T-helper 2 cell treated with Interferon-gamma antibody and Interleukin-4, amounts not matched to agents 100 ng/mL and 5 ng/mL, for 36 hours (primary cell): Measurements from ENCODE around the gene GHRHR. TPM values are rescaled to one million over a fixed set of nuclear protein-coding genes. Genes with fewer than 3 reads are reported as not detected.

Source experiments
- intact Hi-C: fragments of 100-400 bp; cut with micrococcal nuclease; formaldehyde crosslinking; loops from one replicate; pipeline ENCODE4 v1.15.1; 2023
- total RNA-seq: library from RNA; stranded (reverse); gene quantifications from 2 replicates; pipeline ENCODE4 v1.2.3, GENCODE V29; 2022

Gene GHRHR
- total RNA-seq, 1 donor from 2014 or later, result not detected

- intact Hi-C loops, result no loop called here
Measured at GRCh38 chr7:30968294-30968693, 4.5 kb downstream of the GHRHR start.

DNA sequence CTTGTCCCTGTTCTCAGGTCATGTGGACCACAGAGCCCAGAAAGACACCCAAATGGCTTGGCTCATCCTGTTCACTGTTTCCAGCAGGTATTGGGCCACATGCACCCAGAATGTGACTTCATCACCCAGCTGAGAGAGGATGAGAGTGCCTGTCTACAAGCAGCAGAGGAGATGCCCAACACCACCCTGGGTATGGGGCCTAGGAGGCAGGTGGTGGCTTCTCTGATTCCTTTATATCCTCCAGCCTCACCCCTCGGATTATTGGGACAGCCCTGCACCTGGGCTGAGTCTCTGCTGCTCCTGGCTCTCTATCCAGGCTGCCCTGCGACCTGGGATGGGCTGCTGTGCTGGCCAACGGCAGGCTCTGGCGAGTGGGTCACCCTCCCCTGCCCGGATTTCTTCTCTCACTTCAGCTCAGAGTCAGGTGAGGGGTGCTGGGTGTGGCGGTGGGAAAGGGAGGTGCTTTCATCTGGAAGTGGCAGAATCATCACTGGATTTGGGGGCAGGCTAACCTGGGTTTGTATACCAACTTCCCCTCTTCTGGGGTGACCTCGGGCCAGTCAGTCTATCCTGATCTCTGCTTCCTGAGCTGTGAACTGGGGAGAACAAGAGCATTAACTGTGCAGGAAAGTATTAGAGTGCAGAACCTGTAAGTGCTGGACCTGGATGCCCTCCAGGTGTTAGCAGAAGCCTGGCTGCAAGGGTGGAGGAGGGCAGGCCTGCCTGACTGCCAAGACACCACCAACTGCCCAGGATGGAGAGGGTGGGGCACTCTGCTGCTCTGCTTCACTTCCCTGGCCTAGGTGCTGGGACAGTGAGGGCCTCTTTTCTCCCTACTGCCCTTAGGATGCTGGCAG lies 5.2 kb downstream of the GHRHR start:
- intact Hi-C loops, result no loop called here

DNA sequence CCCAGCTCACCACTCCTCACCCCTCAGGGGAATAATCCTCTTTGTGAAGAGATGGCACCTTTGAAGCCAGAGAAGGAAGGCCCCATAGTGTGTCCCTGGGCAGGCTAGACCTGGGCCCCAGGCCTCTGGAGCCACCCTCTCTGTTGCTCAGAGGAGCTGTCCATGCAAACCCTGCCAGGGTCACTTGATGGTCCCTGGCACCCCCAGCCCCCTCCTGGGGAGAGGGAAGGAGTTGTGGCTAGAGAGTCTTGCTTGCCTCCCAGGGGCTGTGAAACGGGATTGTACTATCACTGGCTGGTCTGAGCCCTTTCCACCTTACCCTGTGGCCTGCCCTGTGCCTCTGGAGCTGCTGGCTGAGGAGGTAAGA lies 5.8 kb downstream of the GHRHR start:
- intact Hi-C loops, result no loop called here

- intact Hi-C loops, result no loop called here
Measured at GRCh38 chr7:30970074-30970473, 6.3 kb downstream of the GHRHR start.

GRCh38 chr7:30970594-30971094 lies 6.9 kb downstream of the GHRHR start:
- intact Hi-C loops, result no loop called here

- intact Hi-C loops, result no loop called here
Measured at GRCh38 chr7:30971440-30971839, 7.7 kb downstream of the GHRHR start.

- intact Hi-C loops, result no loop called here
Measured at GRCh38 chr7:30971840-30972563, 8.2 kb downstream of the GHRHR start.

- intact Hi-C loops, result no loop called here
Measured at GRCh38 chr7:30973292-30973691, 9.5 kb downstream of the GHRHR start.

DNA sequence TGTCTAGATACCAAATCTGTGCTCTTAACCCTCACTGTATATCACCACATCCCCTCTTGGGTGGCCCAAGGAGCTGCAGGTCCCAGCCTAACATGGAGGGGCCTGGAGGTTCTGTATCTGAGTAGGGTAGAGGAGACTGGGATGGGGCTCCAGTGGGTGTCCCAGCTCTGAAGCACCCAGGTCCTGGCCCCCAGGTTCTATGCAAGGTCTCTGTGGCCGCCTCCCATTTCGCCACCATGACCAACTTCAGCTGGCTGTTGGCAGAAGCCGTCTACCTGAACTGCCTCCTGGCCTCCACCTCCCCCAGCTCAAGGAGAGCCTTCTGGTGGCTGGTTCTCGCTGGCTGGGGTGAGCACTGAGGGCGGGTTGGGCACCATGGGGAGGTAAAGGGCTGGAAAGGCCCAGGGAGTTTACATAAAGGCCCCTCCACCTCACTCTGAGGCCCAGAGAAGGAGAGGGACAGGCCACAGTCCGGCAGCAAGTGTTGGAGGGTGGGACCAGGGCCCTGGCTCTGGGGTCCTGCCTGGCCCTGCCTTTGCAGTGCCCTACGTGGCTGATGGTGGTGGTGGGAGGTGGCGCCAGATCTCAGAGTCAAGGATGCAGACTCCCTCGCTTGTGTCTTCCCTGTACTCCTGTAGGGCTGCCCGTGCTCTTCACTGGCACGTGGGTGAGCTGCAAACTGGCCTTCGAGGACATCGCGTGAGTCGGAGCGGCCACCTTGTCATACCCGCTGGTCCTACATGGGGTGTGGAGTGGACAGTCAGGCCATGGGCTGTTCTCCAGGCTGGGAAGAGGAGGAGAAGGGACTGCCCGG lies 10.2 kb downstream of the GHRHR start:
- intact Hi-C loops, result loop anchor here (1.0 to 2.0 kb wide), 2 partner anchors 36 to 173 kb away; no protein-coding TSS in a partner anchor

- intact Hi-C loops, result loop anchor here (1.0 to 2.0 kb wide), 2 partner anchors 36 to 174 kb away; no protein-coding TSS in a partner anchor
Measured at GRCh38 chr7:30974605-30975255, 11.0 kb downstream of the GHRHR start.

DNA sequence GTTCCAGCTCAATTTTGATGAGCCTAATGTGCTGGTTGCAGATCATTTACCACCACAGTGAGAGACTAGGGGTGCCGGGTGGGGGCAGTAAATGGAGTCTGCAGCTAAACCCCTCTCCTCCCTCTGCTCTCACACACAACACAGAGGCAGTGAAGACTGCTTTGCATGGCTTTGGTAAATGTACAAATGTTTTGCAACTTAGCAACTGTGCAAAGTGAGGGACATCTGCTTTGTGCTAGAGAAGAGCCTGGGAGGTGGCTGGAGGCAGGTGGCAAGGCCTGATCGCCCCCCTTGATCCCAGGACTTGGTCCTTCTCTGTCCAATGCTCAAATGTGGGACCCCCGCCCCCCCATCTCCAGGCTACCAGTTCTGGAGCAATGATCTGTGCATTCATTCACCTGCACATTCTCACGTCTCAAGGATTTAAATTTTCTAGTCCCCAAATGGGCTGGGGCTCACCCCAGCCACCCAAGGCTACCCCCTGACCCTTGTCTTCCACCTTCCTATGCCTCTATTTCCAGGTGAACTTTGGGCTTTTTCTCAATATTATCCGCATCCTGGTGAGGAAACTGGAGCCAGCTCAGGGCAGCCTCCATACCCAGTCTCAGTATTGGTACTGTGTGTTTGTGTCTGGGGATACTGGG lies 11.6 kb downstream of the GHRHR start:
- intact Hi-C loops, result loop anchor here (2.0 kb wide), 1 partner anchor 175 kb away; no protein-coding TSS in a partner anchor

GRCh38 chr7:30976381-30976780 lies 12.6 kb downstream of the GHRHR start:
- intact Hi-C loops, result no loop called here

GRCh38 chr7:30977222-30977621 lies 13.5 kb downstream of the GHRHR start:
- intact Hi-C loops, result no loop called here

GRCh38 chr7:30977896-30978564 lies 14.3 kb downstream of the GHRHR start:
- intact Hi-C loops, result no loop called here

GRCh38 chr7:30979027-30979426 lies 15.3 kb downstream of the GHRHR start:
- intact Hi-C loops, result no loop called here

DNA sequence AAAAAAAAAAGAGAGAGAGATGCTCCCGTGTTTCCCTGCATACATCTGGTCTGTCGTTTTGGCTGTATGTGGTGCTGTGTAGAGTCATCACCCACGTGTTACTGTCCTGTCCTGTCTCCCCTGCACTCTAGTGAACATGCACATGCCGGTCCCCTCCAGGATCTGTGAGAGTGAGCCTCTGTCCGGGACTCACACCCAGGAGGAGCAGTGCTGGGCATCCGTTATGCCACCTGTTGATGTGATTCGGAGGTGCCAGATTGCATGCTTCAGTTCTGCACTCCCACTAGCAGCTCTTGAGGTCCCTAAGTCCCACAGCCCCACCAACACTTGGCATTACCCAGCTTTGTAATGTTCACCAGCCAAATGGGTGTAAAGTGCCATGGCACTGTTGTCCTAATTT lies 16.4 kb downstream of the GHRHR start:
- intact Hi-C loops, result no loop called here

DNA sequence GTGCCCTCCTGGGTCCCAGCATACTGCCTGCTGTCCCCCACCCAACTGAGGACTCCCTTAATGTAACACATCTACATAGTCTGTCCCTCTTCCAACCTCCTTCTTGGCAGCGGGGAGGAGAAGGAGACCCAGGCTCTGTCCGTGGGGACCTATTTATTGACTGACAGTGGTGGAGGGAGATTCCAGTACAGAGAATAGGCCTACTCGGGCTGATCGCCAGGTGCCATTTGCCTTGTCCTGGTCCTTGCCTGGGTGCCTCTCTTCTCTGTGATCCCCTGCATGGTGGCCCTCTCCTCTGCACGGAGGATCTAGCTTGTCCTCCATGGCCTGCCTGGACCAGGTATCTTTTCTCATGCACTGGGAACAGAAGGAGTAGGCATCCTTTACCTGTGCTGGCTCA lies 17.0 kb downstream of the GHRHR start:
- intact Hi-C loops, result no loop called here

DNA sequence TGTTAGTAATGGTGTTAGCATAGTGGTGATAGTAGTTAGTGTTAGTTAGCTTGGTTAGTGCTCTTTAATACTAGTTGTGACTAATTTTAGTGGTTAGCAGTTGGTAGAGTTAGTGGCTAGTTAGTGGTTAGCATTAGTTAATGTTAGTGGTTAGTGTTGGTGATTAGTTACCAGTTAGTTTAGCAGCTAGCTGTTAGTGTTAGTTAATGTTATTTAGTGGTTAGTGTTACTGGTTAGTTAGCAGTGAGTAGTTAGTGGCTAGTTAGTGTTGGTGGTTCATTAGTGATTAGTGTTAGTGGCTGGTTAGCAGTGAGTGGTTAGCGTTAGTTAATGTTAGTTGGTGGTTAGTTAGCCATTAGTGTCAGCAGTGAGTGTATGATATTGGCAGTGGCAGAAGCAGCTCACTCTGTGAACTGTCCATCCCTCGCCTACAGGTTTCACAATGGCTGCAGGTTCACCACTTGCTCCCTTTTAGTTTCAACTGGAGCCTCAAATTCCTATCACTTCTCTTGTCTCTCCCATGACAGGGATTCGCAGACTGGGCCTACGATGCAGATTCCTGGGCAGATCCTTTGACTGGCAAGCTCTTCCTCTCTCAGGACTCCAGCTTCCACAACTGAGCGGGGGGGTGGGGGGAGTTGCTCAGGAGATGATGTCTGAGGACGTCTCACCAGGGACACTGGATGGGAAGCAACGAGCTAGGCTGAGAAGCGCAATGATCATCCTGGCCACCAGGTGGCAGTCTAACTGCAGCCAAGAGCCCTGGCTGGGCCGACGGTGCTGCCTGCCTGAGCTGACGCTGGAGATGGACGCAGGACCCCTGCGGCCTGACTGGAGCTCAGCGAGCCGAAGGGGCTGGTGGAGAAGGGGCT lies 19.5 kb downstream of the GHRHR start:
- intact Hi-C loops, result loop anchor here (1.0 kb wide), 1 partner anchor 139 kb away; no protein-coding TSS in a partner anchor

DNA sequence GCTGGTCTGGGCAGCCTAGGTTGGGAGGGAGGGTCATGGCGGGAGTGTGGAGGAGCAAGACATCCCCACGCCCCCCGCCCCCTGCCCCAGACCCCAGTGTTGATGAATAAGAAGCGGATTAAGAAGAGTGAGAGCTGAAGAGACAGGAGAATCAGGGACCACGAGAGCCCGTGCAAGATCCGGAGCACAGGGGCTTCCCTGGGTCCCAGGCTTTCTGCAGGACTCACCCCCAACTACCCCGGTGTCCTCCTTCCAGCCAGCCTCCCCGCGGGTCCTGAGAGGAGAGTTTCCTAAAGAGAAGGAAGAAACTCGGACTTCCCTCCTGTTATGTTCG lies 20.1 kb downstream of the GHRHR start:
- intact Hi-C loops, result loop anchor here (1.0 kb wide), 1 partner anchor 138 kb away; no protein-coding TSS in a partner anchor
